Spleen (tissue), 11 donors: ENCODE data around the gene KRTCAP3. TPM values are rescaled to one million over a fixed set of nuclear protein-coding genes. Genes with fewer than 3 reads are reported as not detected.

Experiments
- DNase-seq: peaks from one replicate; pipeline ENCODE4 v3.0.0-alpha.2; 2020
- H3K27ac ChIP-seq, 8 donors: fragments of 200-600 bp; sonication (generic) in 7 of 8; 1 replicate in 4 of 8; 2 replicates in 4 of 8; pipeline versions ENCODE4 v1.5.0 to v1.8.0; 2016 to 2021; ENCODE audit warnings: inconsistent platforms in 4 of 8, mild to moderate bottlenecking in 4 of 8, moderate library complexity in 1 of 8
- H3K27me3 ChIP-seq, 7 donors: fragments of 200-600 bp; sonication (generic) in 6 of 7; replicated peaks in 1 of 7; 1 replicate in 4 of 7; 2 replicates in 3 of 7; pipeline versions ENCODE4 v1.5.0 to v1.8.0; 2016 to 2021; ENCODE audit warnings: inconsistent platforms in 3 of 7, mild to moderate bottlenecking in 1 of 7
- H3K36me3 ChIP-seq, 6 donors: fragments of 200-600 bp; sonication (generic) in 5 of 6; 1 replicate in 4 of 6; 2 replicates in 2 of 6; pipeline versions ENCODE4 v1.5.0 to v1.8.0; 2016 to 2021; ENCODE audit warnings: inconsistent platforms in 2 of 6
- H3K4me1 ChIP-seq, 6 donors: fragments of 200-600 bp; sonication (generic) in 5 of 6; 1 replicate in 3 of 6; 2 replicates in 3 of 6; pipeline versions ENCODE4 v1.5.0 to v1.8.0; 2016 to 2021; ENCODE audit warnings: inconsistent platforms in 3 of 6
- H3K4me3 ChIP-seq, 8 donors: fragments of 200-600 bp; sonication (generic) in 7 of 8; 1 replicate in 4 of 8; 2 replicates in 4 of 8; pipeline versions ENCODE4 v1.5.0 to v1.8.0; 2016 to 2021; ENCODE audit warnings: inconsistent platforms in 4 of 8, mild to moderate bottlenecking in 4 of 8, moderate library complexity in 2 of 8
- H3K9me3 ChIP-seq, 8 donors: fragments of 200-600 bp; sonication (generic) in 7 of 8; 1 replicate in 4 of 8; 2 replicates in 4 of 8; pipeline versions ENCODE4 v1.5.0 to v1.8.0; 2016 to 2021; ENCODE audit warnings: inconsistent platforms in 4 of 8
- POLR2A ChIP-seq, 3 donors: fragments of 450-650 bp; IDR thresholded peaks; one replicate each; pipeline ENCODE4 v1.5.1; 2017; ENCODE audit warnings: antibody characterized with exemption in 3 of 3, mild to moderate bottlenecking in 1 of 3
- POLR2AphosphoS5 ChIP-seq, 3 donors: sonication (generic); formaldehyde crosslinking; IDR thresholded peaks; one replicate each; pipeline ENCODE4 v1.5.1; 2017; ENCODE audit warnings: antibody characterized with exemption in 3 of 3
- WGBS, 5 donors: extraction: QIAGEN DNeasy Blood & Tissue Kit in 3 of 5; methylation state at CpG; one replicate each; pipeline versions ENCODE4 v1.1.5 to v1.1.7; 2013 to 2018; 5-methylcytosine and 5-hydroxymethylcytosine counted together
- intact Hi-C: fragments of 100-400 bp; cut with DNase I; formaldehyde crosslinking; loops from one replicate; pipeline ENCODE4 v1.15.0; 2023; ENCODE audit warnings: low total_unique reads
- polyA plus RNA-seq, 3 donors: library from polyadenylated mRNA; stranded (reverse); fragments of 200-250 nt; gene quantifications; one replicate each; pipeline ENCODE4 v1.2.1, GENCODE V29; 2013
- total RNA-seq, 7 donors: library from RNA; depleted of rRNA in 3 of 7; stranded (reverse); fragments of >200 nt in 3 of 7; fragmentation: NEBNext Ultra II Directional in 4 of 7; extraction: Animal tissue kit (Norgen Biotek cat#: 25700) in 4 of 7; gene quantifications; one replicate each; pipeline versions ENCODE4 v1.1.0 to v1.2.1, GENCODE V29; 2016 to 2021
- TF ChIP-seq, protein P1 (sequence below), 11 experiments: fragments of 200-600 bp in 7 of 11; fragments of 450-650 bp in 4 of 11; sonication (generic) in 4 of 11; IDR thresholded peaks in 8 of 11; conservative IDR thresholded peaks in 3 of 11; 1 replicate in 7 of 11; 2 replicates in 4 of 11; pipeline versions ENCODE4 v1.4.0 to v1.8.0; 2016 to 2021; ENCODE audit warnings: antibody characterized with exemption in 11 of 11, inconsistent platforms in 4 of 11, mild to moderate bottlenecking in 1 of 11
- donor health status: healthy with polysubstance abuse.
- donor health status: DM: no; HTN: no; CAD: no; lungs with moderate emphysema.
- donor health status: DM: no; HTN: no; CAD: no.
- donor health status: Bipolar disorder and iron deficiency.
- donor health status: healthy.
- donor health status: DM: no; HTN: no; CAD: no.
- donor health status: DM: yes; HTN: yes; CAD: no.

KRTCAP3 gene
- total and polyA plus RNA-seq, 10 donors = 2.2 to 5.7 (median 3.4) TPM; not detected in 1

DNA sequence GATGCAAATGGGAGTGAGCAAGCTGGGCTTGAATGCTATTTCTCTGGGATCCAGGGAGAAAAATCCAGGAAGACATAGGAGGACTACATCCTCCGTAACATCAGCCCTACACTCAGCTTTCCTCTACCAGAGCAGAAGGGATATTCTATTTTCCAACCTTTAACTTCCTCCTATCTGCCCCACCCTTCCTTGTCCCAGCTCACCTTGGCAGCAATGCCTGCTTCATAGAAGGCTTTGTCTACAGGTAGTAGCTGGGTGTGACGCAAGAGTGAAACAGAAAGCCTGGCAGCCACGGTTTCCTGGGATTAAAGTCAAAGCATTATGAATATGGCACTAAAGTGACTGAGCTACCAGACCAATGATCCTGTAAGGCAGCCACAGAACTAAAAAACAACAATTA, 3.9 kb downstream of the KRTCAP3 start:
- Histone ChIP-seq H3K27ac (peak overlapping the region in 2 of 8 donors; percentile 9 to 16), H3K9me3 (no peaks in the 10 kb centered on the region), H3K36me3 (peaks cover 0 to 93% (median 48%) of the 10 kb centered on the region in 6 donors), H3K4me1 (peaks cover 0 to 14% (median 3%) of the 10 kb centered on the region in 6 donors), H3K4me3 (no peak overlapping the region), H3K27me3 (no peaks in the 10 kb centered on the region)
- WGBS, 5 donors = 78 to 85% (median 81%) methylated on average over 3 of the region's 3 CpGs
- intact Hi-C loops = no loop called here
- TF ChIP-seq POLR2A (IDR thresholded peaks at IDR 0.05) = no peak
- no peak for DNase-seq

DNA sequence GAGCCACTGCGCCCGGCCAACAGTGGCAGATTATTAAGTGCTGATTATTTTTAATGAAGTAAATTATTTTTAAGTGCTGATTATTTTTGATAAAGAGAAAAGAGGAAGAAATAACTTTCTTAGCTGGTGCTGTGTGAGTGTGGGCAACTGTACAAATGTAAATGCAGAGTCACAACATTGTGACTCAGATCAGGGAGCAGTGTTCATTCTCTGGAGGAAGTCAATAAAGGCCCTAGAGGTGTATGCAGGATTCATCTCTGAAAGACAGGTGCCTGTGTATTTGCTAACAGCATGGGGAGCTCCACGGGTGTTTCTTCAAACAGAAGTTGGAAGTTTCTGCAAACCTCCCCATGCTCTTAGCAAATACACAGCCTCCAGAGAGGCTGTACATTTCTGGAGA, 6.2 kb downstream of the KRTCAP3 start:
- Histone ChIP-seq H3K4me3 (no peak overlapping the region), H3K36me3 (peaks cover 0 to 93% (median 50%) of the 10 kb centered on the region in 6 donors), H3K9me3 (no peaks in the 10 kb centered on the region), H3K27ac (no peak overlapping the region), H3K27me3 (no peaks in the 10 kb centered on the region), H3K4me1 (peaks cover 0 to 4% (median 0%) of the 10 kb centered on the region in 6 donors)
- TF ChIP-seq POLR2A (IDR thresholded peaks at IDR 0.05) = no peak
- TF ChIP-seq POLR2AphosphoS5 (IDR thresholded peaks at IDR 0.05) = no peak
- TF ChIP-seq, protein P1, sequence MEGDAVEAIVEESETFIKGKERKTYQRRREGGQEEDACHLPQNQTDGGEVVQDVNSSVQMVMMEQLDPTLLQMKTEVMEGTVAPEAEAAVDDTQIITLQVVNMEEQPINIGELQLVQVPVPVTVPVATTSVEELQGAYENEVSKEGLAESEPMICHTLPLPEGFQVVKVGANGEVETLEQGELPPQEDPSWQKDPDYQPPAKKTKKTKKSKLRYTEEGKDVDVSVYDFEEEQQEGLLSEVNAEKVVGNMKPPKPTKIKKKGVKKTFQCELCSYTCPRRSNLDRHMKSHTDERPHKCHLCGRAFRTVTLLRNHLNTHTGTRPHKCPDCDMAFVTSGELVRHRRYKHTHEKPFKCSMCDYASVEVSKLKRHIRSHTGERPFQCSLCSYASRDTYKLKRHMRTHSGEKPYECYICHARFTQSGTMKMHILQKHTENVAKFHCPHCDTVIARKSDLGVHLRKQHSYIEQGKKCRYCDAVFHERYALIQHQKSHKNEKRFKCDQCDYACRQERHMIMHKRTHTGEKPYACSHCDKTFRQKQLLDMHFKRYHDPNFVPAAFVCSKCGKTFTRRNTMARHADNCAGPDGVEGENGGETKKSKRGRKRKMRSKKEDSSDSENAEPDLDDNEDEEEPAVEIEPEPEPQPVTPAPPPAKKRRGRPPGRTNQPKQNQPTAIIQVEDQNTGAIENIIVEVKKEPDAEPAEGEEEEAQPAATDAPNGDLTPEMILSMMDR (IDR thresholded peaks at IDR 0.05 in 8 of 11, conservative IDR thresholded peaks at IDR 0.05 in 3 of 11) = no peak
- 56 to 96% (median 69%) methylated on average over 3 of the region's 3 CpGs for WGBS, 5 donors
- no peak for DNase-seq
- intact Hi-C loops = no loop called here

DNA sequence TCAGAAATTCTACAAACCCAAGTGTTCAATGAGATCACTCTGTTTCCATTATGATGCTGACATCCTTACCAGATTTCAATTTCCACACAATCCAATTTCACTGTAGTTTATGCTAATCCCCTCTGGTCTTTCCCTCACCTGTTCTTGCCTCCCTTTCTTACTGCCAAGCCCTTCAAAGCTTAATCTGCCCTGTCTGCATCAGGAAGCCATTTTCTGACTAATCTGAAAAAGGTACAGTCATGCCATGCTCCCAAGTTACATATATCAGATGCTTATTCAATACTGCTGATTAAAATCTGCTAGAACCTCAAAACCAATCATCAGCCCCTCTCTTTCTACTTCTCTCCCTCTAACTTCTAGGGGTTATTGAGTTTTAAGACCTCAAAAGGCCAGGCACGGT, 8.9 kb downstream of the KRTCAP3 start:
- H3K27ac ChIP-seq = no peak overlapping the region
- peaks cover 0 to 93% (median 61%) of the 10 kb centered on the region in 6 donors for H3K36me3 ChIP-seq
- H3K4me1 ChIP-seq = no peaks in the 10 kb centered on the region
- 46 to 100% (median 91%) methylated on average over 1 of the region's 1 CpG for WGBS, 5 donors
- no peaks in the 10 kb centered on the region for H3K27me3 ChIP-seq
- intact Hi-C loops = no loop called here
- no peak overlapping the region for H3K4me3 ChIP-seq
- DNase-seq = no peak
- TF ChIP-seq POLR2A (IDR thresholded peaks at IDR 0.05) (no peak), POLR2AphosphoS5 (IDR thresholded peaks at IDR 0.05) (no peak)
- TF ChIP-seq, protein P1 (IDR thresholded peaks at IDR 0.05 in 8 of 11, conservative IDR thresholded peaks at IDR 0.05 in 3 of 11) = no peak
- no peaks in the 10 kb centered on the region for H3K9me3 ChIP-seq

DNA sequence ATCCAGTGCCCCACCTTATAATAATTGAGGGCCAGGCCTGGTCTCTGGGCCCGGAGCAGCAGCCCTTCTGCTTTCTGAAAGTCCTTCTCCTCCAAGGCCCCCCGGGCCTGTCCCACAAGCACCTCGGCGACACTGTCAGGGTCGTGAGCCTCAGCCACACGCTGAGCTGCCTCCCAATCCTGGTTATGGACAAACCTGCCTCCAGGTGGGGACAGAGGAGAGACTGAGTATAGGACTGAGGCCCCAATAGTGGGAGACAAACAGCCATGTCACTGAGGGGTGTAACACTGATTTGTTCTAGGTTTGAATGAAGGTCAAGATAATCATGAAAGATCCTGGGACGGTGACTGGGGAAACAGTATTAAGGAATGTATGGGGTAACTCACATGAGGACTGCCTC, 11.8 kb downstream of the KRTCAP3 start:
- 93 to 98% (median 96%) methylated on average over 7 of the region's 7 CpGs for WGBS, 5 donors
- TF ChIP-seq, protein P1 (IDR thresholded peaks at IDR 0.05 in 8 of 11, conservative IDR thresholded peaks at IDR 0.05 in 3 of 11) = no peak
- TF ChIP-seq POLR2A (IDR thresholded peaks at IDR 0.05) (no peak), POLR2AphosphoS5 (IDR thresholded peaks at IDR 0.05) (no peak)
- Histone ChIP-seq H3K36me3 (peaks cover 0 to 99% (median 71%) of the 10 kb centered on the region in 6 donors), H3K27ac (no peak overlapping the region), H3K27me3 (no peaks in the 10 kb centered on the region), H3K4me3 (no peak overlapping the region), H3K9me3 (no peaks in the 10 kb centered on the region), H3K4me1 (no peaks in the 10 kb centered on the region)
- intact Hi-C loops = no loop called here
- DNase-seq = no peak

DNA sequence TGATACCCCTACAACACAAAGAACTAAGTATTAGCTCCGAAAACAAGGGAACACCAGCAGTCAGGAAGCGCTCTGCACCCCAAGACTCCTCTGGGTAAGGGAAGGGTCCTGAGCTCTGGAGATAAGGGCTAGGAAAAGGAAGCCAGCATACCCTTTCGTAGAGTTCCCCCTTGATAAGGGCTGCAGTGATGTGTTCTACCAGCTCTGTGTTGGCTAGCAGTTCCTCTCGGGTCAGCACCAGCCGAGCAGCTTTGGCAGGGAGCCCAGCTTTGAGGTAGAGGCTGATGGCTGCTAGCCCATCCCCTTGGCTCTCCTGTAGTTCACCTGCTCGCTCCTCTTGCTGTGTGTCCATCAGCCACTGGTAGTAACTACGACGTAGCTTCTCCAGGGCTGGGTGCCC, 18.9 kb downstream of the KRTCAP3 start:
- 59 to 77% (median 64%) methylated on average over 7 to 8 of the region's 8 CpGs for WGBS, 5 donors

More for the DNA sequence above, 18.9 kb downstream of the KRTCAP3 start:
- no peak for DNase-seq
- intact Hi-C loops = no loop called here
- H3K27ac ChIP-seq = no peak overlapping the region
- no peaks in the 10 kb centered on the region for H3K9me3 ChIP-seq
- TF ChIP-seq, protein P1 (IDR thresholded peaks at IDR 0.05 in 8 of 11, conservative IDR thresholded peaks at IDR 0.05 in 3 of 11) = no peak
- TF ChIP-seq POLR2A (IDR thresholded peaks at IDR 0.05) (no peak), POLR2AphosphoS5 (IDR thresholded peaks at IDR 0.05) (no peak)
- H3K36me3 ChIP-seq = peaks cover 0 to 82% (median 45%) of the 10 kb centered on the region in 6 donors
- no peaks in the 10 kb centered on the region for H3K4me1 ChIP-seq
- H3K4me3 ChIP-seq = no peak overlapping the region
- no peaks in the 10 kb centered on the region for H3K27me3 ChIP-seq
